Activated CD8-positive, alpha-beta memory T cell treated with anti-CD3 and anti-CD28 coated beads, Interleukin-2, amount 50 U/mL, for 24 hours (primary cell): Measurements from ENCODE around the gene SIX6.
"Not testable (repeated sequence)": the region's sequence is repeated elsewhere in the genome, so short reads cannot be mapped to it uniquely, and the experiment has no call there.

Experiments used
- DNase-seq: peaks from one replicate; pipeline ENCODE4 v3.0.0-alpha.2; 2020; ENCODE audit errors: extremely low read depth

The SIX6 gene

DNA sequence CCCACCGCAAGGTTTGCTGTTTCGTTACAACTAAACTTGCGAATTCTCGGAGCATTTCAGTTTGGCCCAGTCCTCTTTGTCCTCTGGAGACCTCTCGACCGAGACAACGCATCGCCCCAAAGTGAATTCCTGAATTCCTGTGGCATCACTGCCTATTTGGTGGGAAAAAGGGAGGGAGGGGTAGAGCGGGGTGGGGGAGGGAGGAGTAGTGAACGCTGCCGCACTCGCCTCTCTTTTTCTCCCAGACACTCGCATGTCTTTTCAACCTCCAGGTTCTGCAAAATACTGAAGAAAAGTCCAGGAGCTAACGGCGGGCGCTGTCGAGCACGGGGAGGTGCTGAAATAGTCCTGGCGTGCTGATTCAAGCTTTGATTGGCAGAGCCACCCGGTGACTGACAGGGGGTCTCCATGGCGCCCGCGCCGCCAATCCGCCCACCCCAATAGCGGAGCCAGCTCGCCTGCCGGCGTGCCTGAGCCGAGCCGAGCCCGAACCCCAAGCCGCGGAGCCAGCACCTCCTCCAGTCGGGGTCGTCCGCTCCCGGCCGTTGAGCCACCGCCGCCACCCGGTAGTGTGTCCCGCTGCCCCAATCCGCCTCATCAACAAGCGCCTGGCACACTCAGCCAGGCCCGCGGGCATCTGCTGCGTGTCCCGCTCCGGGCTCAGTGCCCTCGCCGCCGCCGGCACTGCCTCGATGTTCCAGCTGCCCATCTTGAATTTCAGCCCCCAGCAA is at the start of gene SIX6:
Gene SIX6, plus strand, starts transcription at position 440 of the 731 bp plus-strand sequence. Its CDS starts 253 bp downstream, at position 693.
- DNase-seq, result no peak

- DNase-seq, result not testable (repeated sequence)
These were observed 28.7 kb upstream of the SIX6 start for GRCh38 chr14:60480248-60480647.

DNA sequence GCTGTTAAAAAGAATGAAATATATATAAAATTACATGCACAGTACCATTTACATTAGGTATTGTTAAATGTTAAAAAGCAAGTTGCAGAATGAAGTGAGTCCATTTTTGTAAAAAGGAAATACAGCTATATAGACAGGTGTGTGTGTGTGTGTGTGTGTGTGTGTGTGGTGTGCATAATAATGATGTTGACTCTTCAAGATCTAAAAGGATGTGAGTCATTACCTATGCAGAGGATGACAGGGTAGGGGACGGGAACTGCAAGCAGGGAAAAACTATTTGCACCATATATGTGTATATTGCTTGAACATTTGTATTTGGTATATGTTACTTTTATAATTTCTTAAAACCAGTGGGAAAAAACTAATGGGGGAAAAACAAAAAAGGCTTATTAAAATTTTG is 26.2 kb upstream of the SIX6 start:
- DNase-seq, result no peak

DNA sequence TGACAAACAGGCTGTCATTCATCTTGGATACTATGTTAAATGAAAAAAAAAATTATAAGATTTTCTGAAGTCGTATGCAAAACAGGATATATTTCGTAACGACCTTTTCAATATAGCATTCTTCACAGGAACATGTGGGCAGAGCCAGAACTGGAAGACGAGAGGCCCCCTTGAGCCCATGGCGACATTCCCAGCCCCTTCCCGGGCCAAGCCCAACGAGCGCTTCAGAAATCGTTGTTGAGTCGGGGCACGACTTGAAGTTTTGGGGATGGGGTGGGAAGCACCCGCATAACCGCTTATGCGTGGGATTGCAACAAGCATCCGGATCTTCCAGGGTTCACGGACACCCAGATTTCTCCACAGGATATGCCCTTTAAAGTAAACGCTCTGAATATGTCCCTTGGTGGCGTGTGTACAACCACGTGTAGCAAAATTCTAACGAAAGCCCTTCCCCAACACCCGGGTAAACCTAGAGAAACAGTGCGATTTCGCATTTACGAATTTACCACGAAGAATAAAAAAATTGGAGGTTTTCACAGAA is 23.8 kb upstream of the SIX6 start:
- DNase-seq, result no peak

DNA sequence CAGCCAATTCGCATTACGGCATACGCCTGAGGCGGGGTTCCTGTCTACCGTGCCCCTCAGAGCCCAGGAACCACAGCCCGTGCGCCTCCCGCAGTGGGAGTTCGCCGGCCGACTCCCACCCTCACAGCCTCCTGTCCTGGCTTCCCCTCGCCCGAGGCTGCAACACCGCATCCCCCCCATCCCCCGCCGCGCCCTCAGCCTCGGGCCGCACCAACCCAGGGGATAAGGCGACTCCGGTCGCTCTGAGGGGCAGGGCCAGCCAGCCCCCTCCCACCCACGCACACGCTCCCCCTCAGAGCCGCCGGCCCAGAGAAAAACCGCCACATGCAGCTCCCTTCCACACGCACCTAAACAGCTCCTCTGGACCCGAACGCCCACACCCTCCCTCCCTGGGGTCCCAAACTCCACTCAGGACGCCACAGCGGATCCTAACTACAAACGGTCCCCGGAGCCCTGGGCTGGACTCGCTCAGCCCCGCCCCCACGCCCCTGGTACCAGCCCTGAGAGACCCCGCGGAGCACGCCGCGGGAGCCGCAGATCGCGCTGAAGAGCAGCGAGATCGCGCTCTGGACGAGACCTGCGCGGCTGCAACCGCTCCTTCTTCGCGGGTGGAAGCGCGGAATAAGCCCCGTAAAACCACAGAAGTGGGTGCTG is 23.2 kb upstream of the SIX6 start, which contains the start of gene C14orf39:
Gene C14orf39, minus strand, starts transcription at position 466 of the 654 bp plus-strand sequence. CDS start 985 bp downstream, outside the sequence.
- DNase-seq, result no peak

DNA sequence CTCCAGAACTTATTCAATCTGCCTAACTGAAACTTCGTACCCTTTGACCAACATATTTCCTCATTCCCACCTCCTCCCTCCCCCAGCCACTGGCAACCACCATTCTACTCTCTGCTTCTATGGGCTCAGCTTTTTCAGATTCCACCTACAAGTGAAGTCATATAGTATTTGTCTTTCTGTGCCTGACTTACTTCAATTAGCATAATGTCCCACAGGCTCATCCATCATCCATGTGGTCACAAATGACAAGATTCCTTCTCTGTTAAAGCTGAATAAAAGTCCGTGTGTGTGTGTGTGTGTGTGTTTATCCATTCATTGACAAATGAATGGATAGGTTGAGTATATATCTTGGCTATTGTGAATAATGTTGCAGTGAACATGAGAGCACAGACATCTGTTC is 21.7 kb upstream of the SIX6 start:
- DNase-seq, result no peak

DNA sequence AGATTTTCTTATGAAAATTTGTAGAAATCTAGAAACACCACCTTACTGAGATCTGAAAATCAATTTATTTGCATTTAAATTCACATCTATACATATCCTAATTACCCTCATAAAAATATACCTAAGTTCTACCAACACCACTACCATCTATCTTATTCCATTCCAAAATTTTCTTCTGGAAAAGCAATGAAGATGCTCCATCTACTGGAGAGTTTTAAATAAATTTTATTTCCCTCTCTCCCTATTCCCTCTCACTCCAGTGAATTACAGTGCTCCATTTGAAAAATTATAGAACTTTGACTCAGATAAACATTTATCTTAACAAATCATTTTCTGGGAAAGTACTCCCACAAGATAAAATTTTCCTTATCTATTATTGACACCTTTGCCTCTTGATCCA is 20.8 kb upstream of the SIX6 start:
- no peak for DNase-seq

GRCh38 chr14:60490270-60490669 is 18.7 kb upstream of the SIX6 start:
- no peak for DNase-seq

DNA sequence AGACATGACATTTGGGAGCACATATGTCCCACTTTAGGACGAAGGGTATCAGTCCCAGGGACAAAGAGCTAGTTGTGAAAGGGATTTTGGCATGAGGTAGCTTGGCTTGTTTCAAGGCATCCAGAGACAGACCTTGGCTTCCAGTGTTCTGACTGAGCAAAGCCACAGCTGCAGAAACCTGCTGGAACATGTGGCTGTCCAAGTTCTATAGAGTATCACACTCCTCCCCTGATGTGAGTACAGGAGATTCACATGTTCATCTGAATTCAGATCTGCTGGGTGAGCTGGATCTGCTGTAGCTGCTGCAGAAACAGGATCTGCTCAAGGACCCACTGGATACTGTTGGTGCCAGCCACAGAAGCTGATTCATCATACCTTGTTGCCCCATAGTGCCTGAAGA is 13.0 kb upstream of the SIX6 start:
- DNase-seq, result no peak

DNA sequence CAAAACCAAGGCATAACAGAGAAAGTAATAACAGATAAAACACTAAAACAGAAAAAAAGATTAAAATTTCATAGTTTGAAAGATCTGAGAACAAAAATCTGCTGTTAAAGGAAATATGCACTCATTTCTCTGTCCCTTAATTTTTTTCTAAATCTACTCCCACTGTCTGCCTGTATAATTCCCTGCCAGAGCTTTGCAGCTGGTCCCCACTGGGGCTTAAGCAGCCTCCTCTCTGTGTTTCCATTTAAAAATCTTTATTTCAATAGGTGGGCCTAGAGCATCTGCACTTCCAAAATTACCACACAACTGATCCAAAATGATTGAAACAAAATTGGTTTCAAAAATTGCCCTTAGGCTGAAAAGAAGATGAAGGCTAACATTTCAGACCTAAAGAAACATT is 6.4 kb upstream of the SIX6 start:
- no peak for DNase-seq

- DNase-seq, result no peak
These were observed 3.5 kb upstream of the SIX6 start for GRCh38 chr14:60505448-60505847.

DNA sequence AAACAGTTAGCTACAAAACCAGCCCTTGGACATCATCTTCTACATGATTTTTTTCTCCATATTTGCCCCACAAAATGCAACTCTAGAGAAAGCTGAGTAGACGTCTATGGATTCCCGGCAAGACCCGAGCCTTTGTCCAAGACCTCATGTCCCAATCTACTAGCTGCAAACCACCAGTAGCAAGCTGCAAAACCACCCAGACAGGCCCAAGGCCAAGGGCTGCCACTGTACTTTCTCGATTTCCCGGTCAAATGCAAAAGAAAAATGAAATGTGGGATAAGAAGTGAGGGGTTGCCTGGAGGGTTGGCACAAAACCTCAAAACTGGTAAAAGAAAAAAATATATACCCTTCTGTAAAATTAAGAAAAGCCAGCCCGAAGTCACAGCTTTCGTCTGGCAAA is 2.9 kb upstream of the SIX6 start:
- DNase-seq, result no peak

- no peak for DNase-seq
These were observed 2.4 kb upstream of the SIX6 start for GRCh38 chr14:60506462-60506984.

DNA sequence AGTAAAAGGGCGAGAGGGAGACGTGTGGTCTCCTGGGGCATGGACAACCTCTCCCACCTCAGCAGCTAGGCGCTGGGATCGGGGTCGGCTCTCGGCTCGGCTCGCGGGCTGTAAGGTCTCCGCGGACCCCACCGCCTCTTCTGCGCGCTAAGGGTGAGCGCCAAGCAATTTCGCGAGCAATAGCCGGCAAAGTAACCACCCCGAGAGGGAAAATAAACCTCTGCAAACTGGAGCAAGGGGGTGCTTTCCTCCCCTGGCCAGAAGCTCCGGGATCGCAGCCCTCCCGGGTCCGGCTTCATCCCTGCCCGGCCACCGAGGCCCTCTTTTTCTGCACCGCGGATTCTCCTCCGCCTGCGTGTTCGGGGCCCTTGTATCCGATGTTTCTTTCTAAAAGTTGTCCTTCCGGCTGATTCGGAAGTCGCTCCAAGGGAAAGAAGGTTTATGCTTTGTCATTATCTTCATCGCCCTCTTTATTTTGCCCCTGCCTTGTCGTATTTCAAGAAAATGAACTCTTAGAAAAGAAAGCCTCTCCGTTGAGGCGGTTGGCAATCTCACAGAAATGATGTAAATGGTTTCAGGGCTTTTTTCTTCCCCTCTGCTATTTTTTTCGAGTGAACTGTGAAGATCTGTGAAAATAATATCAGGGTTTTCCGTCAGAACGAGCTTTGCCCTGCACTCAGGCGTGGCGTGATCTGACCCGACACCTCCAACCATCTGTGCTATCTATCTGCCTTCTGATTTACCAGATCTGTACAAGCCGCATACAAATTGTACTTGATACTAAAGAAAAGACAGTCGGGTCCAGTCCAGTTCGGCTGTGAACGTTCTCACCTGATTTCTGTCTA is 1.7 kb upstream of the SIX6 start:
- no peak for DNase-seq

DNA sequence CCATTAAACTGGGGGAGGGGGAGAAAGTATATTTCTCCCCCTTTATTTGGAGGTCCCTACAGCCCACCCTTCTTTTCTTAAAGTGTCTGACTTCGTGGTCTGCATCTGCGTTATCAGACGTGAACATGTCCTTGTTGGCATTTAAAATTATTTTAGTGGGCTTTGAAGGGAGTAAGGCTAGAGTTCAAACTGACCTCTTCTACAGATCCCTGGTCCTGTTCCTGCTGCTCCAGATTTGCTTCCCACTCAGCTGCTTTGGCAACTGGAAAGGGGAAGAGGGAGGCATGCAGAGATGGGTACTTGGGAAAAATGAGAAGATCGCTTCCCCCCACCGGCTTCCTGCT is 611 bp upstream of the SIX6 start:
- no peak for DNase-seq

- no peak for DNase-seq
These were observed 700 bp downstream of the SIX6 start for GRCh38 chr14:60509438-60510253.

- no peak for DNase-seq
These were observed 1.5 kb downstream of the SIX6 start for GRCh38 chr14:60510254-60510950.

- DNase-seq, result no peak
These were observed 2.1 kb downstream of the SIX6 start for GRCh38 chr14:60510951-60511599.

DNA sequence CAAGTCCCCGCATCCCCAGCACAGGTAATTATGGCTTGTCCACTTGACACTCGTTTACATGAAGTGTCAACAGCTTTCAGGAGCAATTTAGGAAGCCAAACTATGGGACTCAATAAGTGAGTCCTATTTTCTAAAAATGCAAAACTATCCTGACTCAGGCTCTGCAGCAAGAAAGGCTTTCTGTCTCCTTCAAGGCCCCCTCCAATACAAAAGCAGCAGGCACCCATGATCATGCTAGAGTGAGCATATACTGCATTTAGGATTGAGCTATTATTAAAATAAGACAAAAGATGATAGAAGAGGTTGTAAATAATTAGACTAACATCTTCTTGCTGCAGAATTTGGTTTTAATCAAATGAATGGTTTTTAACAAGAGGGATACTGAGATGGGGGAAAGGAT is 3.2 kb downstream of the SIX6 start:
- DNase-seq, result no peak

DNA sequence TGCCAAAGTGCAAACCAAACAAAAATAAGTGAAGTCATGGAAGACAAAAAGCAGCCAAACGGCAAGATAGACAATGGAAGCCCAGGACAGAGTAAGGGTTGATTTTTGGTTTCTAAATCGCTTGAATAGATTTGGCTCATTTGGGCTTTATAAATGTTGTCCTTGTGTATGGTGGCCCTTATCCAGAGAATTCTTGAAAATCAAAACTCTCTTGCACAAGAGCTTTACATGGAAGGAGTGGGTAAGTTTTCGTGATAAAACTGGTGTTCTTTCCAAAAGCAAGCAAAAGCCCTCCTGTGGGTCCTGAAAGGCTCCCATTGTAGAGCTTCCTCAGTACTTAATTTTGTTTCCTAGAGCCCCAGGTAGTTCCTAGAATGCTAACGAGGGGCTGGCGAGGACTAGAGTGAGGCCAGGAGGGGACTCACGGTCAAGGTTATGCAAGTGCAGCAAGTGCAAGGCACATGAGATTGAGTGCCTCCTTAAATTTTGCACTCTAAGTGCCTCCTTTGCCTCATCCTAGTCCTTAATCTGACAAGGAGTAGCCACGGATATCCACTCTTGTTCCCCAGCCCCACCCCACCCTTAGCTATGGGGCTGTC is 4.1 kb downstream of the SIX6 start:
- no peak for DNase-seq
